Peyer's patch (tissue), 4 donors: ENCODE results near the gene RAD51B.

Source experiments
- POLR2A ChIP-seq, 2 donors: fragments of 450-650 bp; IDR thresholded peaks; one replicate each; pipeline ENCODE4 v1.5.1; 2017; ENCODE audit warnings: antibody characterized with exemption in 2 of 2, mild to moderate bottlenecking in 2 of 2, moderate library complexity in 2 of 2
- TF ChIP-seq, protein P1 (sequence below), 6 experiments: fragments of 450-650 bp in 4 of 6; fragments of 200-600 bp in 2 of 6; sonication (generic) in 1 of 6; IDR thresholded peaks; one replicate each; pipeline ENCODE4 v1.5.1; 2017 to 2019; ENCODE audit warnings: antibody characterized with exemption in 6 of 6, mild to moderate bottlenecking in 3 of 6, moderate library complexity in 1 of 6

DNA sequence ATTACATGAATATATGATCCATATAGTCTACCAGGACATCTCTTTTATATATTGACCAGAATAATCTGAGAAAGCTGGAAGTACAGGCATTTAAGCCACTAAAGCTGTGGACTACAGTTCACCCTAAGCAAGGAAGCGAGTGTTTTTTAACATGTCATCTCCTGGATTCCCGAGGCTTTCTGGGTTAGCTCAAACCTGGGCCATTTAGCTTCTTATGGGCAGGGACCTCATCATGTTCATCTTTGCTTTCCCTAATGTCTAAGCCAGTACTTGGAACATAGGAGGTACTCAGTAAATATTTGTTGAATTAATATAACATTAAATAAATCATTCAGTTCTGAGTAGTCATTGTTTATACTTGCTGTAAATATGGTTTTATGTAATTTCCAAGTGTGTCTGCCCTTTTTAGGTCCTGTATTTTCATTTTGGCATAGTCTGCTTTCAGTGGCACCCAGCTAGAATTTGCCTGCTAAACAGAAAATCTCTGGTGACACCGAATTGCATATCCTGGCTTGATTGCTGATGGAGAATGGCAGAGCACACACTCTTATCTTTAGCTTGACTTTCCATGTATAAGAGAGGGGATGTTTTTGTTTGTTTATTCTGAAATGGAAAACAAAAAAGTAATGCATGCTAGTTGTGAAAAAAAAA lies 628.8 kb downstream of the RAD51B start:
- TF ChIP-seq, protein P1, sequence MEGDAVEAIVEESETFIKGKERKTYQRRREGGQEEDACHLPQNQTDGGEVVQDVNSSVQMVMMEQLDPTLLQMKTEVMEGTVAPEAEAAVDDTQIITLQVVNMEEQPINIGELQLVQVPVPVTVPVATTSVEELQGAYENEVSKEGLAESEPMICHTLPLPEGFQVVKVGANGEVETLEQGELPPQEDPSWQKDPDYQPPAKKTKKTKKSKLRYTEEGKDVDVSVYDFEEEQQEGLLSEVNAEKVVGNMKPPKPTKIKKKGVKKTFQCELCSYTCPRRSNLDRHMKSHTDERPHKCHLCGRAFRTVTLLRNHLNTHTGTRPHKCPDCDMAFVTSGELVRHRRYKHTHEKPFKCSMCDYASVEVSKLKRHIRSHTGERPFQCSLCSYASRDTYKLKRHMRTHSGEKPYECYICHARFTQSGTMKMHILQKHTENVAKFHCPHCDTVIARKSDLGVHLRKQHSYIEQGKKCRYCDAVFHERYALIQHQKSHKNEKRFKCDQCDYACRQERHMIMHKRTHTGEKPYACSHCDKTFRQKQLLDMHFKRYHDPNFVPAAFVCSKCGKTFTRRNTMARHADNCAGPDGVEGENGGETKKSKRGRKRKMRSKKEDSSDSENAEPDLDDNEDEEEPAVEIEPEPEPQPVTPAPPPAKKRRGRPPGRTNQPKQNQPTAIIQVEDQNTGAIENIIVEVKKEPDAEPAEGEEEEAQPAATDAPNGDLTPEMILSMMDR (IDR thresholded peaks at IDR 0.05): no peak
- no peak for TF ChIP-seq POLR2A (IDR thresholded peaks at IDR 0.05)
